ENCODE measurements around the gene TMCO4.

- TF ChIP-seq POLR2A (IDR thresholded peaks at IDR 0.05) (no peak), CTCF (IDR thresholded peaks at IDR 0.05) (no peak), POLR2AphosphoS5 (IDR thresholded peaks at IDR 0.05; ENCODE audit: insufficient read depth in 1 of 2, low read depth in 1 of 2) (no peak)
These were observed 7.3 kb downstream of the TMCO4 start for GRCh38 chr1:19792237-19793002.
